Aorta (tissue), 5 donors: ENCODE data around the gene CLSTN3. TPM values are rescaled to one million over a fixed set of nuclear protein-coding genes. Genes with fewer than 3 reads are reported as not detected.

ENCODE experiments used
- ATAC-seq: fragments of 200-7000 bp; cut with Tn5 transposase; one replicate; pipeline ENCODE4 v1.9.1; 2022; ENCODE audit warnings: moderate library complexity; ENCODE audit not compliant: low FRiP score
- DNase-seq, 2 donors: peaks; one replicate each; pipeline ENCODE4 v3.0.0-alpha.2; 2020
- H3K27ac ChIP-seq, 2 donors: one replicate each; pipeline ENCODE4 v1.5.1; 2013; ENCODE audit warnings: low read length in 2 of 2, mild to moderate bottlenecking in 2 of 2, moderate library complexity in 2 of 2, control low read depth in 1 of 2, inconsistent platforms in 1 of 2, low read depth in 1 of 2
- H3K27me3 ChIP-seq, 2 donors: one replicate each; pipeline ENCODE4 v1.6.1; 2013; ENCODE audit warnings: control low read depth in 1 of 2, low read length in 1 of 2, mild to moderate bottlenecking in 1 of 2, moderate library complexity in 1 of 2; ENCODE audit not compliant: insufficient read depth in 2 of 2, control insufficient read depth in 1 of 2
- H3K36me3 ChIP-seq, 2 donors: one replicate each; pipeline ENCODE4 v1.6.1; 2013; ENCODE audit warnings: control low read depth in 1 of 2, low read length in 1 of 2, mild to moderate bottlenecking in 1 of 2; ENCODE audit not compliant: insufficient read depth in 2 of 2, control insufficient read depth in 1 of 2
- H3K4me1 ChIP-seq, 2 donors: one replicate each; pipeline ENCODE4 v1.6.1; 2013; ENCODE audit warnings: low read length in 2 of 2, control low read depth in 1 of 2, mild to moderate bottlenecking in 1 of 2, moderate library complexity in 1 of 2; ENCODE audit not compliant: insufficient read depth in 2 of 2, control insufficient read depth in 1 of 2
- H3K4me3 ChIP-seq, 2 donors: one replicate each; pipeline ENCODE4 v1.5.1; 2013; ENCODE audit warnings: low read length in 2 of 2, control low read depth in 1 of 2, mild to moderate bottlenecking in 1 of 2
- H3K9me3 ChIP-seq: one replicate; pipeline ENCODE4 v1.6.1; 2013; ENCODE audit warnings: mild to moderate bottlenecking, low read length; ENCODE audit not compliant: control insufficient read depth
- WGBS, 2 donors: extraction: QIAGEN DNeasy Blood & Tissue Kit; methylation state at CpG; one replicate each; pipeline ENCODE4 v1.1.7; 2013; 5-methylcytosine and 5-hydroxymethylcytosine counted together
- intact Hi-C, 2 donors: fragments of 100-400 bp; cut with DNase I; formaldehyde crosslinking; loops; one replicate each; pipeline versions ENCODE4 v1.14.2 to v1.15.0; 2022
- polyA plus RNA-seq, 2 donors: library from polyadenylated mRNA; stranded (reverse); fragments of 200-250 nt; gene quantifications; one replicate each; pipeline ENCODE4 v1.2.3, GENCODE V29; 2013
- total RNA-seq, 2 donors: library from RNA; stranded (reverse); fragmentation: NEBNext Ultra II Directional; extraction: Animal tissue kit (Norgen Biotek cat#: 25700); gene quantifications; one replicate each; pipeline ENCODE4 v1.2.1, GENCODE V29; 2021
- donor health status: healthy with polysubstance abuse.
- donor health status: Bipolar disorder and iron deficiency.
- donor health status: DM: no; HTN: no; CAD: no.
- donor health status: DM: no; HTN: no; CAD: no.
- donor health status: DM: yes; HTN: yes; CAD: no.

The CLSTN3 gene
- total and polyA plus RNA-seq, 4 donors: 12.4 to 77.2 (median 24.8) TPM

- DNase-seq (peak in 1 of 2 donors; percentile 3), ATAC-seq (no peak)
- no peak overlapping the region for H3K4me3 ChIP-seq
- 87 to 97% methylated on average over 4 of the region's 4 CpGs for WGBS, 2 donors
- no peaks in the 10 kb centered on the region for H3K9me3 ChIP-seq
- H3K27me3 ChIP-seq: no peaks in the 10 kb centered on the region
- intact Hi-C loops: no loop called here
- H3K36me3 ChIP-seq: no peaks in the 10 kb centered on the region
- no peaks in the 10 kb centered on the region for H3K4me1 ChIP-seq
- H3K27ac ChIP-seq: no peak overlapping the region
Measured at GRCh38 chr12:7125632-7126227, 4.4 kb upstream of the CLSTN3 start.

- WGBS, 2 donors: 94% methylated on average over 16 to 17 of the region's 17 CpGs
- Histone ChIP-seq H3K27me3 (no peaks in the 10 kb centered on the region), H3K36me3 (no peaks in the 10 kb centered on the region), H3K4me1 (no peaks in the 10 kb centered on the region), H3K9me3 (no peaks in the 10 kb centered on the region), H3K4me3 (no peak overlapping the region), H3K27ac (no peak overlapping the region)
- DNase-seq (no peak), ATAC-seq (no peak)
- intact Hi-C loops: no loop called here
Measured at GRCh38 chr12:7127916-7128626, 2.1 kb upstream of the CLSTN3 start.

GRCh38 chr12:7128681-7129286 is 1.4 kb upstream of the CLSTN3 start, which contains the start of gene RBP5:
TSS of gene RBP5 (minus strand) at chr12:7128889. CDS start at chr12:7128775, 114 bp downstream.
- intact Hi-C loops: no loop called here
- ATAC-seq (no peak), DNase-seq (peak in 1 of 2 donors; percentile 35)
- H3K27me3 ChIP-seq: no peaks in the 10 kb centered on the region
- H3K4me1 ChIP-seq: no peaks in the 10 kb centered on the region
- peak within 1 kb of the TSS; percentile 37 to 66 for H3K4me3 ChIP-seq
- 79 to 82% methylated on average over 7 of the region's 7 CpGs for WGBS, 2 donors
- no peaks in the 10 kb centered on the region for H3K36me3 ChIP-seq
- no peak within 1 kb of the TSS for H3K27ac ChIP-seq
- H3K9me3 ChIP-seq: no peaks in the 10 kb centered on the region

- no peak for ATAC-seq
Measured at GRCh38 chr12:7129287-7129871, 792 bp upstream of the CLSTN3 start.

DNA sequence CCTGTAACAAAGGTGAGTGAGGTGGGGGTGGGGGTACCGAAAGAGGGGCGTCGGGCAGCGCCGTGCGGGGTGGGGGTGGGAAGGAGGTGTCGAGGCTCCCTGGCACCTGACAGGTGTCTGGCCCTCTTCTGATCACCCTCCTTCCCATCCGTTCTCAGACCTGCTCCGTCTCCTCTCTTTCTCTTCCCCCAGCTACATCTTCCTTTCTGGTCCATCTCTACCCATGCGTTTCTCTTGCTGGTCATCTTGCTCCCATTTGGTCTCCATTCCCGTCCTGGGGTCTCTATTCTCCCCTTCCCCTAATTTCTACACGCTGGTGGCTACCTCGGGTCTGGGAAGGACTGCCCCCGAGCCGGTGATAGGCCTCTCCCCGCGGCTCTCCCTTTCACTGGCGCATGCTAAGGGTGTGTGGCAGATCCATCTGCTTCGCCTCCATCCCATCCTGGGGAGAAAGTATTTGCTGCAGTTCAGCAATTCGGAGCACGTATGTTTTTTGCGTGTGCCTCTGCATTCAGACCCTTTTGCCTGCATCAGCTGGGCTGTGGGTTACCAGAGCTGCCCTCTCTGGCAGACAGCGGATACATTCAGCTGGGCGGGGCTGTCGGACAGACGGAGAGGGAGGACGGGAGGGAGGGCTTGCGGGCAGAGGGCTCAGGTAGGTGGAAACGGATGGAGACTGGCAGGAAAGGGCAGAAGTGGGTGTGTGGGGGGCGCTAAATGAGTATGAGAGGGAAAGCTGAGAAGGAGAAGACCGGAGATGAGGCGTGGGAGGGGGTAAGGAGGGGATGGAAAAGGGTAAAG is 730 bp downstream of the CLSTN3 start:
- WGBS, 2 donors: 5% methylated on average over 29 to 32 of the region's 32 CpGs
- Histone ChIP-seq H3K27me3 (no peaks in the 10 kb centered on the region), H3K9me3 (no peaks in the 10 kb centered on the region), H3K4me1 (no peaks in the 10 kb centered on the region), H3K27ac (peak overlapping the region in 1 of 2 donors; percentile 22), H3K36me3 (no peaks in the 10 kb centered on the region), H3K4me3 (peak overlapping the region; percentile 37 to 66)
- peak in 1 of 2 donors; percentile 71 for DNase-seq
- intact Hi-C loops: no loop called here
- peak; percentile 67 for ATAC-seq

More at GRCh38 chr12:7129287-7129871, 792 bp upstream of the CLSTN3 start:
- H3K27me3 ChIP-seq: no peaks in the 10 kb centered on the region
- no peaks in the 10 kb centered on the region for H3K4me1 ChIP-seq
- H3K9me3 ChIP-seq: no peaks in the 10 kb centered on the region
- intact Hi-C loops: no loop called here
- H3K27ac ChIP-seq: no peak overlapping the region
- 3% methylated on average over 19 of the region's 19 CpGs for WGBS, 2 donors
- H3K4me3 ChIP-seq: peak overlapping the region; percentile 37 to 66
- H3K36me3 ChIP-seq: no peaks in the 10 kb centered on the region
- DNase-seq: no peak

GRCh38 chr12:7131502-7131866 is 1.3 kb downstream of the CLSTN3 start:
- Histone ChIP-seq H3K4me1 (no peaks in the 10 kb centered on the region), H3K36me3 (peaks cover 0 to 2% of the 10 kb centered on the region in 2 donors), H3K27ac (no peak overlapping the region), H3K4me3 (no peak overlapping the region), H3K9me3 (no peaks in the 10 kb centered on the region), H3K27me3 (no peaks in the 10 kb centered on the region)
- peak in 1 of 2 donors; percentile 46 for DNase-seq
- WGBS, 2 donors: 57 to 68% methylated on average over 6 to 7 of the region's 7 CpGs
- intact Hi-C loops: no loop called here
- no peak for ATAC-seq

DNA sequence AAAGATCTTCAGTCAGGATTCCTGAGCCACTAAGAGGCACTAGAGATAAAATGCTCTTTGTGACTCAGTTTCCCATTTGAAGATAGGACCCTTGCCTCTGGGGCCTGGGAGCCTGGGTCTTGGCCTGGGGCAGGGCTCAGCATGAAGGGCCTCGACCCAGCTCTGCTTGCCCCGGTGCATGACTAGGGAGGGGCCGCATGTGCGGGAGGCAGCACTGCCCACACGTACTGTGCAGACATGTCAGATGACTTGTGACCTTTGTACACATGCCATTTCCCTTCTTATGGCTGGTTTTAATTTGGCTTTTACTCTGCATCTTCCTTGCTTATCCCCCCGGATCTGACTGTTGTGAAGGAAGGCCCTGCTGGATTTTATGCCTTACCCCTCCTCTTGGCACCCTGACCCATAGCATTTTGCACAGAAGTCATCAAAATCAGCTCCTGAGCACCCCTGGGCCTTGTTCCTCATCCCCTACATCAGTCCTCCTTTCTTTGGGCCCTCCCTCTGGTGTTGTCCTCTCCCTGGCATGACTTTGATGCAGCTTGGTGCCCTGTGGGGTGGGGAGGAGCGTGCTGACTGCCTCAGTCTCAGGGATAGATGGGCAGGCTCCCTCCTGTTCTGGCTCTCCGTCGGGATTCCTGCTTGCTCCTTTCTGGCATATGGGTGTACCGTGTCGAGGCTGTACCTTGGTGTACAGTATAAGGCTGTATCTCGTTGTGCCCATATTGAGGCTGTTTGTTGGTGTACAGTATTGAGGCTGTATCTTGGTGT is 4.4 kb downstream of the CLSTN3 start:
- no peak for ATAC-seq
- intact Hi-C loops: no loop called here

More for the DNA sequence above, 4.4 kb downstream of the CLSTN3 start:
- 84 to 85% methylated on average over 12 of the region's 12 CpGs for WGBS, 2 donors
- H3K9me3 ChIP-seq: no peaks in the 10 kb centered on the region
- H3K36me3 ChIP-seq: peaks cover 0 to 7% of the 10 kb centered on the region in 2 donors
- peak in 1 of 2 donors; percentile 33 for DNase-seq
- H3K4me3 ChIP-seq: no peak overlapping the region
- no peaks in the 10 kb centered on the region for H3K27me3 ChIP-seq
- no peaks in the 10 kb centered on the region for H3K4me1 ChIP-seq
- H3K27ac ChIP-seq: no peak overlapping the region
